NCI-H146 (cell line): ENCODE measurements around the gene SLC37A1.

Experiments
- DNase-seq: peaks from one replicate; lab custom pipeline; 2025; lab: John Stamatoyannopoulos, UW

SLC37A1 gene

DNA sequence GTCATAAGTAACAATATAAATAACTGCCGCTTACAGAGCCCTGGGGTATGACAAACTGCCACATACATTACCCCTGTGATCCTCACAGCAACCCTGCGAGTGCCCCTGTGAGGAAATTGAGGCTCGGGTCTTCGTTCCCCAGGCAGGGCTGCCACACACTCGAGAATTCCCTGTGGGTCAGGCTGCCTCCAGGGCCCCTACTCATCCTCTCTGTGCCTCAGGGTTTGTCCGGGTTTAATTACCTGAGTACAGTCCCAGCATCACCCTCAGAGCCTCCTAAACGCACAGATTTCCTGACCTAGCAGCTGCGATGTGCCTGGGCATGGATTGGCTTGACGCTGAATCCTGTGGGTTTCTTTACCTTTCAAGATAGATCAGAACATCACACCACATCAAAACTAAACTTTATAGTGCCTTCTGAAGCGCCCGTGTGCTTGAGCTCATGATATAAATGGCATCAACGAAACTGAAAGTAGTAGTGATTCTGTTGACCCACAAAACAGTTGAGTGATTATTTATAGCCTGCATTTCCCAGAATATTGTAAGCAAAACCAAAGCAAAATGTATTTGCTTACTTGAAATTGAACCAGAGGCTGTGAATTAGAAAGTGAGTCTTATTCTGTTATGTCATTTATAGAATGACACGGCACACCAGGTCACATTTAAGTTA lies 14.0 kb downstream of the SLC37A1 start:
- DNase-seq = no peak

DNA sequence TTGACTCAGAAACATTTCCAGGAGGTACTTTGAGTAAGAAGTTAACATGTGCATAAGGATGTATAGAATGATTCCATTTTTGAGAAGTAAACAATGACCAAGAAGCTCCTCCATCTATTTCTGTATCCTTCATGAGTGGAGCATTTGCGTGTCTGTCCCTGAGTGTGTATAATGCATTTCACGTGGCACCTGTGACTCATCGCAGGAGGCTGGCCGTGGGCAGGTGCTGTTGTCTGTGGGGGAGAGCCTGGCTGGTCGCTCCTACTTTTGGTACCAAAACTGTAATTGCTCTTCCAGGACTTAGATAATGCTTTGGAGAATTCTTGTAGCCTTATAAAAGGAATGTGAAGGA lies 16.5 kb downstream of the SLC37A1 start:
- DNase-seq = no peak

DNA sequence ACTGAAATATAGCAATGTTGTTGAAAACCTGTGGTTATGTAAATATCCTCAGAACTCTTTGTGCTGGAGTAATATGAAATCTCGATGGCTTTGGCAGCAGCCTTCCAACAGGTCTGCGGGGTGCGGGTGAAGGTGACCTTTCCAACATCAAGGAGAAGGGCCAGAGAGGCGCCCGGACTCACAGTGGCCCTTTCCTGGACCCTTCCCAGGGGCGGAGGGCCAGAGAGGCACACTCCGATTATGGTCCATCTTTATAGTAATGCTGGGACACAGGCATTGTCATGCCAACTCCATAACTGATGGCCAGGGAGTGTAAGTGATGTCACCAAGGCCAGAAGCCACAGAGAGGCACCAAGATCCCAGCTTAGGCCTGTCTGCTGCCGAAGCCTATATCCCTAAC lies 18.1 kb downstream of the SLC37A1 start:
- DNase-seq = no peak

DNA sequence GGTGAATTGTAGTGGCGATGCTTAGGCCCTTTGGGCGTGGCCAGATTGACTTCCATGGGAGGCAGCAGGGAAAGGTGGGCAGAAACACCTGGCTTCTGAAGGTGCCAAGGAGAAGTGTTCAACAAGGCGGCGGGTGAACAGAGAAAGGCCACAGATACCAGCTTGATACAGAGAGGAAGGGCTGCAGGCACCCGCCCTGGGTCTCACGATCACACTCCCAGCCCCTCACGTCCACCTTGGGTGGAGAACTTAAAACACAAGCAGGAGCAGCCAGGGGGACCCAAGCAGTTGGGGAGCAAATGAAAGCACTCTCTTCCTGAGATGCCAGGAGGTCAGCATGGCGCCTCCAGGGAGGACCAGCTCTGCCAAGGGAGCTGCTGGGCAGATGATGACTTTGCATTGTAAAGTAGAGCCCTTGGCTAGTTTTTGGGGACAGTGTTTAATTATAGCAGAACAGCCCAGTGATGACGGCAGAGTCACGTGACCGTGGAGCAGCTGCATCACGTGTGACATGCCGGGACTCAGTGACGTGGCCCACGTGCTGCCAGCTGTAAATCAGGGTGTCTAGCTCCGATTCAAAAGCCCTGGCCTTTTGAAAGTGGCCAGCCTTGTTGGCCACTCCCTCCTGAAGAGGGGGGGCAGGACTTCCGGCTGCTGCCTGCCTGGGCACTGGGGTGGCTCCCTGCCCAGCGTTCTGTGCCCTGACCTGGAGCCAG lies 19.0 kb downstream of the SLC37A1 start:
- no peak for DNase-seq

DNA sequence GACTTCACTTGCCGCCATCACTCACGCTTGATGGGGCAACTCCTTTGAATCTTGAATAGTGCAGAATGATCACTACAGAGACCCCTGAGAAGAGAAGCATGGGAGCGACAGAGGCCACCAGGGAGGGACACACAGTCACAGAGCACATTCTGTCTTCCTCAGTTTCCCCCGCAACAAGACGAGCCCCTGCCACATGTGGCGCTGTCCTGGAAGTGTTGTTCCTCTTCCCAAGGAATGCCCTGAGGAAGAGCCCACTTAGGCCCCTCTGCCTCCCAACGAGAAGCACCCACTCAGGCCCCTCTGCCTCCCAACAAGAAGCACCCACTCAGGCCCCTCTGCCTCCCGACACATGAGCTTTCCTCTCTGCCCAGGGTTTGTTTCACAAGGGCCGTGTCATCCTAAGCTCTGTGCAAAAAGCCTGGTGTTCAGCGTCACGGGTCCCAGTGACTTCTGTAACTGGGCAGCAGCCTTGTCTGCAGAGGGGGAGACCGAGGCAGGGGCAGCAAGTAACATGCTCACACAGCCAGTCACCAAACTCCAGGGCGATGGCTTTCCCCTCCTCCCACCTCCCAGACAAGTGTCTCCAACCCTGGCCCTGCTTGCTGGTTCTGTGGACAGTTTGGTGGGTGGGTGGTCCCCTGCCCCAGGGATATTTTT lies 19.8 kb downstream of the SLC37A1 start:
- no peak for DNase-seq

DNA sequence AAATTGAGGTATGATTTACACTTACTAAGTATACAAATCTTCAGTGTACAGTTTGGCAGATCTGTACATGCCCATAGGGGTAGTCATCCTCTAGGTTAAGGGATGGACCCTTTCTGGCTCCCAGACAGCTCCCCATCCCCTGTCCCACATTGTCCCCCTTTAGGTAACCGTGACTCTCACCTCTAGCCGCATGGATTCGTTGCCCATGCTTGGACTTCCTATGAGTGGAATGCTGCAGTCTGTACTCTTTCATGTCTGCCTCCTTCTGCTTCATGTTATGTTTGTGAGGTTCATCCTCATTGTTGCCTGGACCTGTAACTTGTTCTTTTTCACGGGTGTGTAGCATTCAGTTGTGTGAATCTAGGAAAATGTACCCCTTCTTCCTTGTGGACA lies 20.3 kb downstream of the SLC37A1 start:
- DNase-seq = no peak

DNA sequence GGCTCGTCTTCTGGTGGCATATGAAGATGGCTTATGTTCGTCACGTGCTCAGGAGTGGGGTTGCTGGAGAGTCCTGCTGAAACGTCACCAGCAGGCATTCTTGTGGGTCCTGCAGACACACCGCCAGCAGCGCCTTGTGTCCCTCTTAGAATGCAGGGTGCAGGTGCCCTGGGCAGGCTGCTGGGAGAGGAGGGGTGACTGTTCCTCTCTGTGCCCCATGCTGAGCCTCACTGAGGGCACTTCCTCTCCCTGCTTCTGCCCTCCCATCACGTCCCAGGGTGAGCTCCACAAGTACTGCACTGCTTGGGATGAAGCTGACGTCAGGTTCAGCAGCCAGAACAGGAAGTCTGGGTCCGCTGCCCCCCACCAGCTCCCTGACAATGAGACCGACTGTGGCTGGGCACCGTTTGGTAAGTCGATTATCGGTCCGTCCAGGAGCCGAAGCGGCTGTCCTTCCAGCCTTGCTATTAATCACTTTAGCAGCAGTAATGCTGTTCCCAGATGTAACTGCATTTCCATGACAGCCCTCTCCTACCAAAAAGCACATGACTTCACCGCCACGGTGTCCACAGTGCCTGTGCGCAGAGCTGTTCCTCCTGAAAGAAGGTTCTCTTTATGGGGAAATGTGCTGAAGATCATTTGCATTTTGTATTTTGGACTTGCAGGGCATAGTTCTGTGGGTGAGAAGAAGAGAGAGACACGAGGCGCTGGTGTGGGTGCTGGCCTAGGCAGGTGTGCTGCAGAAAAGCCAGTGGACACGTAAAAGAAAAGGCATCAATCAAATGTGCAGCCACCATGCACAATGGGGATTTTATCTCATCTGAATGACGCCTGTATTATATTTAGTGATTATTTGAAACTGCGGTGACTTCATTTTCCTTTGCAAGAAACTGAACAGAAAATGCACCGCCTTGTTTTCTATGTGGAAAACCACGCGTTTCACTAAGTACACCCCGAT lies 21.0 kb downstream of the SLC37A1 start:
- DNase-seq = no peak

DNA sequence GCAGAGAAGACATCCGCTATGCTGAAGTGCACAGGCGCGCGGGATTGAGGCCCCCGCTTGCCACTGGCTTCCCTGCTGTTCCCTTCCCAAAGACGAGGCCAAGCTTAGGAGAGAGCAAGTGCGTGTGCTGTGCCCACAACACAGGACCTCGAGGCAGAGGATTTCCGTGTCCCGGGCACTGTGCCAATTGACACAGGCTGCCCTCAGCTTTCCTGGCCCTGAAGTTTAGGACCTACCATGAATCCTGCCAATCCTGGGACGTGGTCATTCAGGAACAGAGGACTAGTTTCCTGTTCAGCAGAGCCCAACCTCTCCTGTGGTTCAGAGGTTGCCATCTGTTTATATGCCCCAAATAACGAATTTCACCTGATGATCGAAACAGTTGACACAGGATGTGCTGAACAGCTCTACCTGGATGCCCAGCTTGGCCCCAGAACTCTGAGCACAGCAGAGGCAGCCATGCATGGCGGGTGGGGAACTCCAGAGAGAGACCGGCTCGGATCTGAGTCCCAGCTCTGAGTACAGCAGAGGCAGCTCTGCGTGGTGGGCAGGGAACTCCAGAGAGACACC lies 22.0 kb downstream of the SLC37A1 start:
- DNase-seq = no peak

DNA sequence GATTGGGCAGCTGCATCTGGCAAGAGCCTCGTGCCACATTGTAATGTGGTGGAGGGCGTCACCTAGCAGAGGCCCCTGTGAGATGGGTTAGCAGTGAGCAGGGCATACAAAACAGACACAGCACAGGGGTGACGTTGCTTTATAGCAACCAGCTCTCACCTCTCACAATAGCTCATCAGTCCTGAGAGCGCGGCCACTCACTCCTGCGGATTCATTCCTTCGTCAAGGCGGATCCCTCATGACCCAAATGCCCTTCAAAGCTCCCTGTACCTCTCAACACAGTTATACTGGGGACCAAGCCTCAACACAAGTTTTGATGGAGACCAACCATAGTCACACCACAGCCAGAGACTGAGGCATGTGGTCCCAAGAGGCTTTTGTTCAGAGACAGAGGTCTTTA lies 22.9 kb downstream of the SLC37A1 start:
- no peak for DNase-seq

DNA sequence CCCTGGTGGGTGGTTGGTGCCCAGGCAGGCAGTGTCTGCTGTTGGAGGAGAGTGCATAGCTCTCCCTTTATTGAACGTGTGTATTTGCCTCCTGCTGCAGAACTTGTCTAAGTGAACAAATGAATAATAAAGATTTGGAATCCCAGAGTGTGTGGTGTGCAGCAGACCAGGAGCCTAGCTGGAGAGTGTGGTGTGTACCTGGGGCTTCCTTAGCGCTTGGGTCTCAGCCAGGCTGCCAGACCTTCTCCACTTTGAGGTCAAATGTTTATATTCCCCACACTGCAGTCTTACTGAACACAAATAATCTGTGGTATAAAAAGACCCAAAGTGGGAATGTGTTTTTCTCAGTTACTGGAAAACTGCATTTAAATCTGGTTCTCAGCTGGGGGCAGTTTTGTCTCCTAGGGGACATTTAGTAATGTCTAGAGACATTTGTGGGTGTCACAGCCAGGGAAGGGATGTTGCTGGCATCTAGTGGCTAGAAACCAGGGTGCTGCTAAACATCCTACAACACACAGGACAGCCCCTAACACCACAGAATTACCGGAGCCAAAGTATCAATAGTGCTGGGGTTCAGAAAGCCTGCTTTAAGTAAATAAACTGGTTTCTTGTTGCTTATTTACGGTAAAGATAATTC lies 23.6 kb downstream of the SLC37A1 start:
- DNase-seq = peak; percentile 10

DNA sequence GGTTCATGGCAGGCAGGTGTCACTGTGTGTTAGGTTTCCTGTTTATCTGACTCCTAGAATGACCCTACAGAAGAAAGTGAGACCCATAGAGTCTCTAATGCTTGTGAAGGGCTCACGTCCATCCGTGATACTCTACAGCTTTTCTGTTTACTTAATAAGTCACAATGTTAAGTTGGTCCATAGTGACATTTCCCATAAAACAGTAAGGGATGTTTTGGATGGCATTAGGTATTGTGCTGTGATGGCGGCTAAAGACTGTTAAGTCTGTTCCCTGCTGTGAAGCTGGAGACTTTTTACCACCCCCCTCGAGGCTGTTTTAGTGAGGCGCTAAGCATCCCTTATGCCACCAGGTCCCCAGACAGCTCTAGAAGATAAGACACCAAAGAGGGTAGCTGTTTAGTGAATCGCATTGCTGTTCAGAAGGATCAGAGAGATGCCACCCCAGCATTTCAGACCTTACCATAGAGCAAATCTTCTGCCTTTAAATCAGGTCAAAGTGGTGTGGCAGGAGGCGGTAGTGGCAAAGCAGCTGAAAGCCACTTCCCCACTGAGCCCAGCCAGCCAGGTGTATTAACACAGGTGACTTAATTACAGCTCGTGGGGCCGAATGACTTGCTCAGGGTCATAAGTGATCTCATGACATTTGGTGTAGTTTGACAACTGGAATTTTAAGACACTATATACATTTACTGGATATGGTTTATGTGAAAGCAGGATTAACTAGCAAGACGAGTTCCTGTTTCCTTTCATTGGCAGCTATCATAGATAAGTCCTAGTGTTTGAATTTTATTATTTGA lies 25.0 kb downstream of the SLC37A1 start:
- peak; percentile 76 for DNase-seq

DNA sequence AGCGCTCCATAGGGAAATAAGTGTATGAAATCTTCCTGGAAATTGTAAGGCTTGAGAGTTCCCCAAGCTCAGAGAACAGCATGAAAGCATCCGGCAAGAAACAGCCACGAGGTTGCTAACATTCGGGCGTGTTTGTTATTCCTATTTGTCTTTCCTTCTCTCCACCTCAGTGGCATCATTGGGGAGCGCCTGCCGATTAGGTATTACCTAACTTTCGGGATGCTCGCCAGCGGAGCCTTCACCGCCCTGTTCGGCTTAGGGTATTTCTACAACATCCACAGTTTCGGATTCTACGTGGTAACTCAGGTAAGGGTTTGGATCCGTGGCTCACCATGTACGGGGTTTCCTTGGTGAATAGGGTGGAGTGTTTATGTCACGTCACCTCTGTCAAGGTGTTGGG lies 25.7 kb downstream of the SLC37A1 start:
- no peak for DNase-seq

DNA sequence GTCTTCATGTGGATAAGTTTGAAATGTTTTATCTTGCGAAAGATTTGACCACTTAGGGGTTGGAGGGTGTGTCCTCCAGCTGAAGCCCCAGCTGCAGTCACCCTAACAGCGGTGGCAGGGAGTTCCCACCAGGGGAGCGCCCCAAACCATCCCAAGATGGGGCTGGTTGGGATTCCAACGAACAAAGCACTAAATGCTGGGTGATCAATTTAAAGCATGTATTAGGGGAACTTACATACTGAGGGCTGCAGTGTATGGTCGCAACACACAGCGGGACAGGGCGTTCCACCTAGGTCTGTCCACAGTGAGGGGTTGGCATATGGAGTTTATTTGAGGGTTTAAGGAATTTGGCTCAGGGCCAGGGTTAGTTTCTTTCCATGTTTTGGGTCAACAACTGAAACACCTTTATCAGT lies 26.3 kb downstream of the SLC37A1 start:
- DNase-seq = no peak

DNA sequence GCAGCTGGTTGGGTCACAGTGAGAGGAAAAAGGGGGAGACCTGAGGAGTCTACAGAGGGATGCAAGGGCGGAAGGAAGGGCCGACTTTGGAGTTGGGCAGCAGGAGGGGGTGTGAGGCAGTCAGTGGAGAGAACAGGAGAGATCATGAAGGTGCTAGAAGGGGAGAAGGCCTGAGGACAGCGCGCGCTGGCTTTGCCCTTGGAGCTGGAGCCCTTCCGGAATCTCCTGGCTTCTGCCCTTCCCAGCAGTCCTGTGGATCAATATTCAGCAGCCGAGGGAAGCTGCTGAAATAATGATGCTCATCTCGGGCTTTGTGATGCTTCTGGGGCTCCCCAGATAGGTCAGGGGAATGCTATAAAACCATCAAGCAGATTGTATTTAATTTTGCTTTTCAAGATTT lies 26.7 kb downstream of the SLC37A1 start:
- no peak for DNase-seq

DNA sequence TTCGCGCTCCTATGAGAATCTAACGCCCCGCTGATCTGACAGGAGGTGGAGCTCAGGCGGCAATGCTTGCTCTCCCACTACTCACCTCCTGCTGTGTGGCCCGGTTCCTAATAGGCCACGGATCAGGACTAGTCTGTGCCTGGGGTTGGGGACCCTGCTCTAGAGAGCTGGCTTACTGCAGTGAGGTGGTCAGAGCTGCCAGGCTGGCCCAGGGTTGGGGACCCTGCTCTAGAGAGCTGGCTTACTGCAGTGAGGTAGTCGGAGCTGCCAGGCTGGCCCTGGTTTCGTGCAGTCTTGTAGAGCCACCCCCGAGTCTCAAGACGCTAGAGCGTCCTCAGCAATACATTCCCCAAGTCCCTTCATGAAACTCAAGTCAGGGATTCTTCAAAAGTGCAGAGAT lies 27.5 kb downstream of the SLC37A1 start:
- DNase-seq = no peak

DNA sequence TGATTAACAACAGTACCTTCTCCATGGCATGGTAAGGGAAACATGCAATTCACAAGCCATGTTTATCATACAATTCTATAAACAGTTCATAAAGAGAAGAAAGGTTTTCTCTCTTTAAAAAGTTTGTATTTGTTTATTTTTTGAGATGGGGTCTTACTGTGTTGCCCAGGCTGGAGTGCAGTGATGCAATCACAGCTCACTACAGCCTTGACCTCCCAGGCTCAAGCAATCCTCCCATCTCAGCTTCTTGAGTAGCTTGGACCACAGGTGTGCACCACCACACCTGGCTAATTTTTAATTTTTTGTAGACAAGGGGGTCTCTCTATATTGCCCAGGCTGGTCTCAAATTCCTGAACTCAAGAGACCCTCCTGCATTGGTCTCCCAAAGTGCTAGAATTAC lies 28.0 kb downstream of the SLC37A1 start:
- DNase-seq = no peak

DNA sequence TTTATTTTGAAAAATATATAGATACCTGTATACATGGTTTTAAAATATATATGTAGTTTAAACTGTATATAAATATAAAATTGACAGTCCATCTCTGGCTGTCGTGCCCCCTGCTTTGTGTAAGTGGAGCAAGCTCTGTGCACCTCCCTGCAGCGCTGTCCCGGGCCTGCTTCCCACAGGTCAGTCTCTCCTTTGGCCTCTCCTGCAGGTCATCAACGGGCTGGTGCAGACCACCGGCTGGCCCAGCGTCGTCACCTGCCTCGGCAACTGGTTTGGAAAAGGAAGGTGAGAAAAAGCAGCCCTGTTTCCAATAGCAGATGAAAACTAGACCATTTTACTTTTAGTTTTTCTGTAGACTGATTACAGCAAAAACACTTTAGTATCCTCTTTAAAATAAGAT lies 28.5 kb downstream of the SLC37A1 start:
- no peak for DNase-seq

DNA sequence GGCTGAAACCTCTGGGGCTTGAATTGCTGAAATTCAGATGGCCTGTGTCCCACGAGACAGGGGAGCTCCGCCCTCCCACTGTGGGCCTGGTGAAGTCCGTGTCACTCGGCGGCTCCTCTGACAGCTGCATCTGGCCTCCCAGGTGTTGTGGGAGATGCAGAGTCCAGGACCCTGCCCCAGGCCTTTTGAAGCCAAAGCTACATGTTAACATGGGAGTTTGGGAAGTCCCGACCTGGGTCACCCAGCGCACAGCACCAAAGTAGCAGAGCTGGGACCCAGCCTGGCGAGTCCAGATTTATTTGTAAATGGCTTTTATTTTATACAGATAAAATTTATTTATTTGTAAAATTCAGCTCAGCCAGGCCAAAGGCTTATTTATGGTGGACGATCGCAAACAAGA lies 28.9 kb downstream of the SLC37A1 start:
- no peak for DNase-seq

DNA sequence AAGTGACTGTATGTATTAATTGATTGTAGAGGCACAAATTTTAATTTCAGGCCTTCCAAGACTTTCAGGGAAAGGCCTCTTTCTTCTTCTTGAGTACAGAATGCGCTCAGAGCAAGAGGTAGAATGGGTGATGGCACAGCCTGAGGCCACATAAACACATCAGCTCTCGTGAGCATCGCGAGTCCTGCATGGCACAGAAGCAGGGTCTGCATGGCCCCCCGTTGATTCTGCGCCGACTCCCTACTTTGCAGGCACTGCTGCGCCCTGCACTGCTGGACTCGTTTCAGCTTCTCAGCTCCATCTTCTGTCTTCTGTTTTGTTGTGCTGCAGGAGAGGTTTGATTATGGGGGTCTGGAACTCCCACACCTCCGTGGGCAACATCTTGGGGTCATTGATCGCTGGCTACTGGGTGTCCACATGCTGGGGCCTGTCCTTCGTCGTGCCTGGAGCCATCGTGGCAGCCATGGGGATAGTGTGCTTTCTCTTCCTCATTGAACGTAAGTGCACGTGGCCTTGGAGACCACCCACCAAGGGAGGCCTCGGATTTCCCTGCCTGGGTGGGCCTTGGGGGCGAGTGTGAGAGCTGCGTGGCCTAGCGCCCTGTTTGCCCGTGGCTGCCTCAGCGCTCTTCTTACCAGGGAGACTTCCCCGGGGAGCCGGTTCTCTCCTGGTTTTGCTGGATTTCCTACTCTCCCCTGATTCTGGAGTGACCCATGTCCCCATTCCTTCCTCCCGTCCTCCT lies 29.6 kb downstream of the SLC37A1 start:
- DNase-seq = no peak

DNA sequence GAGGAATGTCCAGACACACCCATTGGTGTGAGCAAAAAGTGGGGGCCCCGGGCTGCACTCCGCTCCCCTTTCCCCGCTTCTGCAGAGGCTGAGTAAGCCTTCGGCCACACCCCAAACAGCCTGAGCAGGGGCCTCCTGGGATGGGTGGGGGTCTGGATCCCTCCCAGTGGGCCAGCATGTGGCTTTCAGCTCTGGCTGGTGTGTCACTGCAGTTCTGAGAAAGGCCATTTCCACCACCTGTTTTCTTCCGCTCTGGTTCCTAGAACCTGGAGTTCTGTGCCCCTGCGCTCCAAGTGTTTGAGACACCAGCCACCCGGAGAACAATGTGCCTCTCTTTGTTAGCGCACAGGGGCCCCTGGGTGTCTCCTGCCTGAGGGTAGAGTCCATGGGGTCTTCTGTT lies 30.9 kb downstream of the SLC37A1 start:
- DNase-seq = no peak
